CD4-positive, alpha-beta T cell (primary cell): ENCODE results near the gene FAP. TPM values are rescaled to one million over a fixed set of nuclear protein-coding genes. Genes with fewer than 3 reads are reported as not detected.

Experiments
- ATAC-seq: fragments of 200-7000 bp; cut with Tn5 transposase; one replicate; pipeline ENCODE4 v1.10.0; 2022; ENCODE audit warnings: mild to moderate bottlenecking; ENCODE audit not compliant: poor library complexity
- CTCF ChIA-PET: fragments of 350-600 bp; sonication (Branson Sonifier 250); formaldehyde crosslinking; loops from one replicate; lab custom pipeline; 2021; ENCODE audit warnings: antibody characterized with exemption, inconsistent platforms; lab: Charles Lee
- POLR2A ChIA-PET: fragments of 350-600 bp; sonication (Branson Sonifier 250); formaldehyde crosslinking; loops from one replicate; lab custom pipeline; 2021; ENCODE audit warnings: antibody characterized with exemption, inconsistent platforms; lab: Charles Lee
- DNase-seq, 14 experiments: peaks; one replicate each; pipeline ENCODE4 v3.0.0-alpha.2; 2013 to 2020; ENCODE audit warnings: mixed read lengths in 2 of 14
- H3K27ac ChIP-seq, 2 donors: one replicate each; pipeline versions ENCODE4 v1.5.1 to v1.7.0; 2013; ENCODE audit warnings: low read length in 2 of 2, low read depth in 1 of 2, mild to moderate bottlenecking in 1 of 2
- H3K27me3 ChIP-seq, 2 experiments: 1 replicate in 1 of 2; 2 replicates in 1 of 2; pipeline versions ENCODE4 v1.6.1 to v1.7.0; 2013; ENCODE audit warnings: low read length in 2 of 2, control low read depth in 1 of 2, mild to moderate bottlenecking in 1 of 2, moderate library complexity in 1 of 2; ENCODE audit not compliant: insufficient read depth in 2 of 2, control insufficient read depth in 1 of 2
- H3K36me3 ChIP-seq: one replicate; pipeline ENCODE4 v1.6.1; 2013; ENCODE audit warnings: low read length, control low read depth; ENCODE audit not compliant: insufficient read depth
- H3K4me1 ChIP-seq: one replicate; pipeline ENCODE4 v1.6.1; 2013; ENCODE audit warnings: low read length, control low read depth; ENCODE audit not compliant: insufficient read depth
- H3K4me3 ChIP-seq: one replicate; pipeline ENCODE4 v1.5.1; 2013; ENCODE audit warnings: mild to moderate bottlenecking, low read length, moderate library complexity
- H3K9me3 ChIP-seq, 2 experiments: 1 replicate in 1 of 2; 2 replicates in 1 of 2; pipeline versions ENCODE4 v1.6.1 to v1.7.0; 2013; ENCODE audit warnings: low read length in 2 of 2, mild to moderate bottlenecking in 2 of 2, control low read depth in 1 of 2, moderate library complexity in 1 of 2; ENCODE audit not compliant: control insufficient read depth in 1 of 2, insufficient read depth in 1 of 2
- H3K27ac Mint-ChIP-seq: one replicate; pipeline ENCODE4 v1.8.0; 2020; ENCODE audit warnings: mixed read lengths
- H3K27me3 Mint-ChIP-seq: one replicate; pipeline ENCODE4 v1.8.0; 2021; ENCODE audit warnings: mixed read lengths
- H3K36me3 Mint-ChIP-seq: one replicate; pipeline ENCODE4 v1.8.0; 2021; ENCODE audit warnings: low read depth, mixed read lengths
- H3K4me1 Mint-ChIP-seq: one replicate; pipeline ENCODE4 v1.8.0; 2021; ENCODE audit warnings: low read depth, mixed read lengths
- H3K4me3 Mint-ChIP-seq: one replicate; pipeline ENCODE4 v1.8.0; 2020; ENCODE audit warnings: mild to moderate bottlenecking, mixed read lengths
- H3K9me3 Mint-ChIP-seq: one replicate; pipeline ENCODE4 v1.8.0; 2020; ENCODE audit warnings: mixed read lengths
- CTCF ChIP-seq: fragments of 200-600 bp; IDR thresholded peaks from one replicate; pipeline ENCODE4 v1.8.0; 2022; ENCODE audit warnings: antibody characterized with exemption, mild to moderate bottlenecking
- intact Hi-C, 2 experiments: fragments of 100-400 bp; cut with DNase I in 1 of 2; cut with micrococcal nuclease in 1 of 2; formaldehyde crosslinking; loops; one replicate each; pipeline versions ENCODE4 v1.15.1 to v1.9.0; 2023 to 2025; cut with DNase I, micrococcal nuclease
- total RNA-seq, 174 experiments: library from RNA in 2 of 174; stranded (reverse) in 2 of 174; gene quantifications; one replicate each; pipeline ENCODE4 v1.2.3 and lab custom pipeline; 2021 to 2026

Gene FAP
- total RNA-seq, 2 experiments from 2014 or later: not detected

- CTCF ChIA-PET: no interaction called here
- DNase-seq: no peak
- intact Hi-C loops: no loop called here
- Mint-ChIP-seq H3K36me3 (peaks cover 94% of the 10 kb centered on the region), H3K4me3 (no peak overlapping the region), H3K27me3 (no peaks in the 10 kb centered on the region), H3K27ac (no peak overlapping the region), H3K4me1 (no peaks in the 10 kb centered on the region), H3K9me3 (no peaks in the 10 kb centered on the region)
- peaks cover 93% of the 10 kb centered on the region for H3K36me3 ChIP-seq
- no peak for TF ChIP-seq CTCF
- ATAC-seq: no peak
- no peaks in the 10 kb centered on the region for H3K4me1 ChIP-seq
- H3K4me3 ChIP-seq: no peak overlapping the region
- H3K9me3 ChIP-seq: no peaks in the 10 kb centered on the region
- no peak overlapping the region for H3K27ac ChIP-seq
- H3K27me3 ChIP-seq: no peaks in the 10 kb centered on the region
- POLR2A ChIA-PET: no interaction called here
Observed at GRCh38 chr2:162280654-162281053, 37.4 kb upstream of the FAP start.

- Histone ChIP-seq H3K4me1 (no peaks in the 10 kb centered on the region), H3K9me3 (no peaks in the 10 kb centered on the region), H3K27ac (no peak overlapping the region), H3K4me3 (no peak overlapping the region), H3K36me3 (peaks cover 85% of the 10 kb centered on the region), H3K27me3 (no peaks in the 10 kb centered on the region)
- ChIA-PET CTCF (no interaction called here), POLR2A (no interaction called here)
- DNase-seq (no peak), ATAC-seq (no peak)
- no peaks in the 10 kb centered on the region for H3K27me3 Mint-ChIP-seq
- no peaks in the 10 kb centered on the region for H3K4me1 Mint-ChIP-seq
- no peak overlapping the region for H3K4me3 Mint-ChIP-seq
- H3K36me3 Mint-ChIP-seq: peaks cover 94% of the 10 kb centered on the region
- TF ChIP-seq CTCF: no peak
- no peak overlapping the region for H3K27ac Mint-ChIP-seq
- no peaks in the 10 kb centered on the region for H3K9me3 Mint-ChIP-seq
- intact Hi-C loops: no loop called here
Observed at GRCh38 chr2:162277381-162277780, 34.1 kb upstream of the FAP start.

- no peak overlapping the region for H3K4me3 ChIP-seq
- no peaks in the 10 kb centered on the region for H3K4me1 Mint-ChIP-seq
- no peaks in the 10 kb centered on the region for H3K27me3 Mint-ChIP-seq
- peaks cover 79% of the 10 kb centered on the region for H3K36me3 Mint-ChIP-seq
- H3K4me3 Mint-ChIP-seq: no peak overlapping the region
- H3K27ac ChIP-seq: no peak overlapping the region
- peaks cover 50% of the 10 kb centered on the region for H3K36me3 ChIP-seq
- ATAC-seq: no peak
- ChIA-PET POLR2A (no interaction called here), CTCF (no interaction called here)
- intact Hi-C loops: no loop called here
- DNase-seq: no peak
- H3K9me3 ChIP-seq: no peaks in the 10 kb centered on the region
- H3K27me3 ChIP-seq: no peaks in the 10 kb centered on the region
- no peak overlapping the region for H3K27ac Mint-ChIP-seq
- no peaks in the 10 kb centered on the region for H3K9me3 Mint-ChIP-seq
- H3K4me1 ChIP-seq: no peaks in the 10 kb centered on the region
- TF ChIP-seq CTCF: no peak
Observed at GRCh38 chr2:162267996-162268395, 24.8 kb upstream of the FAP start.
